Right lobe of liver (tissue), 6 donors: ENCODE results near the gene REEP6. TPM values are rescaled to one million over a fixed set of nuclear protein-coding genes. Genes with fewer than 3 reads are reported as not detected.

Experiments used
- ATAC-seq, 4 donors: fragments of 200-7000 bp; cut with Tn5 transposase; one replicate each; pipeline ENCODE4 v1.9.1; 2020; ENCODE audit warnings: mild to moderate bottlenecking in 4 of 4, moderate library complexity in 4 of 4
- DNase-seq, 3 donors: peaks; one replicate each; pipeline ENCODE4 v3.0.0-alpha.2; 2020
- H3K27ac ChIP-seq, 3 donors: fragments of 200-600 bp; one replicate each; pipeline ENCODE4 v1.8.0; 2022
- H3K27me3 ChIP-seq, 2 donors: fragments of 200-600 bp; one replicate each; pipeline ENCODE4 v1.8.0; 2022
- H3K36me3 ChIP-seq, 4 donors: fragments of 200-600 bp; sonication (generic) in 1 of 4; one replicate each; pipeline versions ENCODE4 v1.5.1 to v1.8.0; 2017 to 2022; ENCODE audit warnings: control low read depth in 1 of 4
- H3K4me1 ChIP-seq, 4 donors: fragments of 200-600 bp; sonication (generic) in 1 of 4; one replicate each; pipeline versions ENCODE4 v1.5.1 to v1.8.0; 2017 to 2022; ENCODE audit warnings: control low read depth in 1 of 4
- H3K4me3 ChIP-seq, 3 donors: fragments of 200-600 bp; one replicate each; pipeline ENCODE4 v1.8.0; 2022
- H3K9me3 ChIP-seq, 4 donors: fragments of 200-600 bp; sonication (generic) in 1 of 4; one replicate each; pipeline versions ENCODE4 v1.5.1 to v1.8.0; 2017 to 2022; ENCODE audit warnings: control low read depth in 1 of 4
- POLR2A ChIP-seq: fragments of 450-650 bp; IDR thresholded peaks from one replicate; pipeline ENCODE4 v1.6.1; 2017; ENCODE audit warnings: antibody characterized with exemption, mild to moderate bottlenecking
- WGBS: methylation state at CpG from one replicate; pipeline ENCODE4 v1.1.6; 2018; ENCODE audit warnings: low coverage, low lambda C conversion rate; ENCODE audit not compliant: insufficient coverage; ENCODE audit errors: missing lambda C conversion rate; 5-methylcytosine and 5-hydroxymethylcytosine counted together
- intact Hi-C, 2 donors: fragments of 100-400 bp; cut with DNase I; formaldehyde crosslinking; loops; one replicate each; pipeline versions ENCODE4 v1.11.2 to v1.14.1; 2022
- total RNA-seq, 6 experiments: library from RNA; depleted of rRNA in 2 of 6; stranded (reverse); fragments of >200 nt in 2 of 6; fragmentation: NEBNext Ultra II Directional in 3 of 6; extraction: Animal tissue kit (Norgen Biotek cat#: 25700) in 3 of 6; gene quantifications; one replicate each; pipeline versions ENCODE4 v1.1.0 to v1.2.4, GENCODE V29; 2016 to 2023
- TF ChIP-seq, protein P1 (sequence below), 4 donors: fragments of 200-600 bp in 3 of 4; fragments of 450-650 bp in 1 of 4; IDR thresholded peaks; one replicate each; pipeline versions ENCODE4 v1.5.1 to v1.8.0; 2016 to 2022; ENCODE audit warnings: antibody characterized with exemption in 4 of 4, mild to moderate bottlenecking in 2 of 4
- donor health status: DM: no; HTN: yes; CAD: no.
- donor health status: DM: no; HTN: no; CAD: no.
- donor health status: DM: no; HTN: no; CAD: no.
- donor health status: DM: no; HTN: yes; CAD: no.
- donor health status: DM: no; HTN: yes; CAD: no.

REEP6 gene
- total RNA-seq, 6 experiments from 2014 or later: 113 to 218 (median 177) TPM

DNA sequence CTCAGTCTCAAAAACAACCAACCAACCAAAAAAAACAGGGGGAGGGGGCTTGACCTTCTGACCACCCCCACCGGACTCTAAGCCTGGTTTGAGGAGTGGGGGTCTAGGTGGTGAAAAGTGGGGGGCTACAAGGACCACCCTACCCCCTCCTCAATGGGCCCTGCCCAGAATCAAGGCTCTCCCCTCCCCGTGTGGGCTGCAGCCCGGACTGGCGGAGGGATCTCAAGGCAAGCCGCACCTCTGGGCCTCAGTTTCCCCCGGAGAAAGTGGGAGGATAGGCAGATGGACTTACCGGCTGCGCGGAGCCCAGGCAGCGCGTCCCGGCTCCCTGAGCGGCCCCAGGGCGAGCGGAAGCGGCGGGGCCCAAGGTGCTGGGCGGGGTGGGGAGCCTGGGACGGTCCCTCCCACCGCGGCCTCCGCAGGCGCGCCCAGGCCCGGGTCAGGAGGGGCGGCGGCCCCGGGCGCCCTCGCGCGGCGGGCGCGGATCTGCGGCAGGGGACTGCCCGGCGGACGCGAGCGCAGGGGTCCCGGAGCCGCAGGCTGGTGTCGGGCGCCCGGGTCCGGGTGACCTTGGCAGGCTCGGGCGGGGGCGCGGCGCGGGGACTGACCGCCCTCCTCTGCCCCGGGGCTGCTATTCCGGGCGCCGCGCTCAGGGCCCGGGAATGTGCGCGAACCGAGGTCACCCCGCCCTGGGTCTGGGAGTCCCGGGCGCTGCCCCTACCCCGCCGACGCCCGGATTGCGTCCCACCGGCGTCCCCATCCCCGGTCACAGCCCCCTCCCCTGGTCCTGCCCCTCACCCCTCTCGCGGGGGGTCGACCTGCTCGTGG, 21.9 kb downstream of the REEP6 start, which contains the start of gene ADAMTSL5:
ADAMTSL5 (minus strand) TSS at position 349 of the 828 bp plus-strand sequence. CDS start 2,076 bp downstream, outside the sequence.
- Histone ChIP-seq H3K9me3 (no peaks in the 10 kb centered on the region), H3K4me1 (peaks cover 0 to 7% (median 0%) of the 10 kb centered on the region in 4 donors), H3K27ac (no peak within 1 kb of the TSS), H3K36me3 (no peaks in the 10 kb centered on the region), H3K27me3 (no peaks in the 10 kb centered on the region), H3K4me3 (peak within 1 kb of the TSS; percentile 38 to 57 (median 46))
- 8% methylated on average over 12 of the region's 78 CpGs for WGBS
- TF ChIP-seq POLR2A: peak; percentile 63
- TF ChIP-seq, protein P1, sequence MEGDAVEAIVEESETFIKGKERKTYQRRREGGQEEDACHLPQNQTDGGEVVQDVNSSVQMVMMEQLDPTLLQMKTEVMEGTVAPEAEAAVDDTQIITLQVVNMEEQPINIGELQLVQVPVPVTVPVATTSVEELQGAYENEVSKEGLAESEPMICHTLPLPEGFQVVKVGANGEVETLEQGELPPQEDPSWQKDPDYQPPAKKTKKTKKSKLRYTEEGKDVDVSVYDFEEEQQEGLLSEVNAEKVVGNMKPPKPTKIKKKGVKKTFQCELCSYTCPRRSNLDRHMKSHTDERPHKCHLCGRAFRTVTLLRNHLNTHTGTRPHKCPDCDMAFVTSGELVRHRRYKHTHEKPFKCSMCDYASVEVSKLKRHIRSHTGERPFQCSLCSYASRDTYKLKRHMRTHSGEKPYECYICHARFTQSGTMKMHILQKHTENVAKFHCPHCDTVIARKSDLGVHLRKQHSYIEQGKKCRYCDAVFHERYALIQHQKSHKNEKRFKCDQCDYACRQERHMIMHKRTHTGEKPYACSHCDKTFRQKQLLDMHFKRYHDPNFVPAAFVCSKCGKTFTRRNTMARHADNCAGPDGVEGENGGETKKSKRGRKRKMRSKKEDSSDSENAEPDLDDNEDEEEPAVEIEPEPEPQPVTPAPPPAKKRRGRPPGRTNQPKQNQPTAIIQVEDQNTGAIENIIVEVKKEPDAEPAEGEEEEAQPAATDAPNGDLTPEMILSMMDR (IDR thresholded peaks at IDR 0.05): peak in 3 of 4 donors; percentile 4 to 32 (median 27)
- ATAC-seq (peak; percentile 46 to 71 (median 64)), DNase-seq (peak in 2 of 3 donors; percentile 54 to 76)
- intact Hi-C loops: loop anchor here (10.0 kb wide), 2 partner anchors 58 to 68 kb away; partner anchors contain the start of gene APC2 (in 1 of the 2)

DNA sequence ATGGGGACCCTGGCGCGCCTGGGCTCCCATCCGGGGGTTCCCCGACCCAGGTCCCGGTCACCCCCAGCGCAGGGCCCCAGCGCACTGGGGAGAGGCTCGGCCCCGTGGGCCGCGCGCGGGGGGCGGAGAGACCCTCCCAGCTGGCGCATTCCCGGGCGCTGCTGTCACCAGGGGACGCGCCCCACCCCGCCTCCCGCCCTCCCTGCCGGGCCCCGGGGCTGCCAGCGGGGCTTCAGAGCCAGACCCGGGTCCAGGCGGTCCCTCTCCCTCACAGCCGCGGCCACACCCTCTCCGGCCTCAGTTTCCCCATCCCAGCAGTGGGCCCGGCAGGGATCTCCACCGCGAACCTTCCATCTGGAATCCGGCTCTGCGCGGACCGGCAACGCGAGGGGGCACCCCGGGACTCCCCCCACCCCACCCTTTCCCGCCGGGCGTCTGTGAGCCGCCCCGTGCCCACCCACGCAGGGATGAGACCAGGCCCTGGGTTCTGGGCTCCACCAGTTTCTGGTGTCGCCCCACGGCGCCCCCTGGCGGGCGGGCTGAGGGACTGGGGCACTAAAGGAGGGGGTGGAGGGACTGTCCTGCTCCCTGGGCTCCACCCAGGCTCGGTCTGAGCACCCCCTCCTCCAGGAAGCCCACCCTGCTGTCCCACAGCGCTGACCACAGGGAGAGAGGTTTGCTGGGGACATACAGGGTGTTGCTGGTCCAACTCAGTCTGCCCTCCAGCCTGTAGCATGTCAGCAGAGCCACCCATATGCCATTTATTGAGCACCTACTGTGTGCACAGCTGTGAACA, 22.7 kb downstream of the REEP6 start:
- Histone ChIP-seq H3K9me3 (no peaks in the 10 kb centered on the region), H3K4me1 (peaks cover 0 to 7% (median 0%) of the 10 kb centered on the region in 4 donors), H3K36me3 (no peaks in the 10 kb centered on the region), H3K27ac (no peak overlapping the region), H3K27me3 (no peaks in the 10 kb centered on the region), H3K4me3 (peak overlapping the region; percentile 38 to 57 (median 46))
- intact Hi-C loops: loop anchor here (10.0 kb wide), 2 partner anchors 59 to 69 kb away; partner anchors contain the start of gene APC2 (in 1 of the 2)
- ATAC-seq: peak; percentile 61 to 78 (median 74)
- DNase-seq: peak; percentile 68 to 78 (median 76)
- no peak for TF ChIP-seq POLR2A
- TF ChIP-seq, protein P1 (IDR thresholded peaks at IDR 0.05): peak; percentile 69 to 78 (median 71)
- WGBS: 20% methylated on average over 1 of the region's 52 CpGs

DNA sequence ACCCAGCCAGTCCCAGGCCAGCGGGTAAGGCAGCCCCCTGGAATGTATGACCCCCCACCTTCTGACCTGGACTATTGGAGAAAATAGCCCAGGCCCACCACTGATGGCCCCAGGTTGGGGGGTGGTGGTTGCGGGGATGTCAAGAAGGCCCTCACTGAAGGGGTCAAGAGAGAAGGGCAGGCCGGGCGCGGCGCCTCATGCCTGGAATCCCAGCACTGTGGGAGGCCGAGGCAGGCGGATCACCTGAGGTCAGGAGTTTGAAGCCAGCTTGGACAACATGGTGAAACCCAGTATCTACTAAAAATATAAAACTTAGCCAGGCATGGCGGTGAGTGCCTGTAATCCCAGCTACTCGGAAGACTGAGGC, 23.3 kb downstream of the REEP6 start:
- H3K4me3 ChIP-seq: no peak overlapping the region
- TF ChIP-seq, protein P1 (IDR thresholded peaks at IDR 0.05): no peak
- TF ChIP-seq POLR2A: no peak
- no peaks in the 10 kb centered on the region for H3K27me3 ChIP-seq
- peaks cover 0 to 7% (median 0%) of the 10 kb centered on the region in 4 donors for H3K4me1 ChIP-seq
- no peaks in the 10 kb centered on the region for H3K36me3 ChIP-seq
- no peak overlapping the region for H3K27ac ChIP-seq
- intact Hi-C loops: loop anchor here (10.0 kb wide), 2 partner anchors 59 to 69 kb away; partner anchors contain the start of gene APC2 (in 1 of the 2)
- no peak for ATAC-seq
- H3K9me3 ChIP-seq: no peaks in the 10 kb centered on the region
- WGBS: 75% methylated on average over 2 of the region's 10 CpGs
- DNase-seq: peak in 1 of 3 donors; percentile 37

DNA sequence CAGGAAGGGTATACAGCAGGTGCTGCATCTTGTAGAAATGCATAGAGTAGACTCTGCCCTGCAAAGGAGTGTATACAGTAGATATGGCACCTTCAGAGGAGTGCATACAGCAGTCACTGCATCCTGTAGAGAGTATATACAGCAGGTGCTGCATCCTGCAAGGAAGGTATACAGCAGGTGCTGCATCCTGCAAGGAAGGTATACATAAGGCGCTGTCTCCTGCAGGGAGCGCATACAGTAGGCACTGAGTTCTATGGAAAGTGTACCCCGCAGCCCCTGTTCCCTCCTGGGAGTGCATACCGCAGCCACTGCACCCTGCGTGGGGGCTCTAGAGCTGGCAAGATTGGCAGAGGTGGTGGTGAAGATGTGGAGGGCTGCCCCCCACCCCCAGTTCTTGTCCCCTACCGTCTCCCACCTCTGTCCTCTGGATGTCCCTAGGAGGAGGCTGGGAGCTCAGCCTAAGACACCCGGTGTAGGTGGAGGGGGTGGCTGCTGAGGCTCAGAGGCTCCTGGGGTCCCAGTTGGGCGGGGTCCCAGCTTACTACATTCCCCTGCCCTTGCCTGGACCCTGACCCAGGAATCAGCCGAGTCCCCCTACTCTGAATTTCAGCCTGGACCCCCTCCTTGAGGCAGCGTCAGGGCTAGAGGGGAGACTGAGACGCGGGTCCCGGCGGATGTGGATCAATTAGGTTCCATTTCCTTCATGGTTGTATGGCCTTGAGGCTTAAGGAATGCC, 24.2 kb downstream of the REEP6 start:
- intact Hi-C loops: loop anchor here (10.0 kb wide), 2 partner anchors 60 to 70 kb away; partner anchors contain the start of gene APC2 (in 1 of the 2)
- peaks cover 0 to 7% (median 0%) of the 10 kb centered on the region in 4 donors for H3K4me1 ChIP-seq
- peak in 1 of 3 donors; percentile 32 for DNase-seq
- no peak for TF ChIP-seq POLR2A
- TF ChIP-seq, protein P1 (IDR thresholded peaks at IDR 0.05): no peak
- no peak overlapping the region for H3K4me3 ChIP-seq
- H3K9me3 ChIP-seq: no peaks in the 10 kb centered on the region
- no peaks in the 10 kb centered on the region for H3K27me3 ChIP-seq
- H3K27ac ChIP-seq: no peak overlapping the region
- 69% methylated on average over 6 of the region's 14 CpGs for WGBS
- ATAC-seq: no peak
- no peaks in the 10 kb centered on the region for H3K36me3 ChIP-seq
